HepG2 (cell line): ENCODE data around the gene ANP32B. TPM values are rescaled to one million over a fixed set of nuclear protein-coding genes. Genes with fewer than 3 reads are reported as not detected.

Experiments
- ATF3 ChIP-seq: sonication (generic); formaldehyde crosslinking; IDR thresholded peaks from 2 replicates; pipeline ENCODE4 v1.4.0; 2020; ENCODE audit warnings: missing genetic modification reagents
- BCLAF1 ChIP-seq: fragments of 450-650 bp; IDR thresholded peaks from 2 replicates; pipeline ENCODE4 v1.6.1; 2017; ENCODE audit warnings: mild to moderate bottlenecking
- ERF ChIP-seq: IDR thresholded peaks from 2 replicates; pipeline ENCODE4 v1.6.1; 2018; ENCODE audit warnings: missing biosample characterization, missing genetic modification reagents
- ESRRA ChIP-seq: sonication (generic); formaldehyde crosslinking; IDR thresholded peaks from 2 replicates; pipeline ENCODE4 v1.5.1; 2020; ENCODE audit warnings: mild to moderate bottlenecking, low read depth, missing genetic modification reagents
- KMT2A ChIP-seq: sonication (generic); formaldehyde crosslinking; IDR thresholded peaks from 2 replicates; pipeline ENCODE4 v1.4.0; 2020; ENCODE audit warnings: missing genetic modification reagents
- MBNL3 ChIP-seq: fragments of 250-450 bp; sonication (Bioruptor Pico); conservative IDR thresholded peaks from 2 replicates; pipeline ENCODE4 v1.8.0; 2022; ENCODE audit warnings: mild to moderate bottlenecking, inconsistent platforms
- MYC ChIP-seq: sonication (generic); formaldehyde crosslinking; IDR thresholded peaks from 2 replicates; pipeline ENCODE4 v1.9.0; 2021; ENCODE audit warnings: missing genetic modification reagents, borderline replicate concordance
- NCOA2 ChIP-seq: sonication (generic); formaldehyde crosslinking; IDR thresholded peaks from 2 replicates; pipeline ENCODE4 v1.8.0; 2022; ENCODE audit warnings: inconsistent platforms
- PLRG1 ChIP-seq: fragments of 450-650 bp; conservative IDR thresholded peaks from 2 replicates; pipeline ENCODE4 v1.6.1; 2016
- ZGPAT ChIP-seq: IDR thresholded peaks from 2 replicates; pipeline ENCODE4 v1.6.1; 2016; ENCODE audit warnings: mild to moderate bottlenecking
- ZNF205 ChIP-seq: IDR thresholded peaks from 2 replicates; pipeline ENCODE4 v1.6.1; 2018; ENCODE audit warnings: missing biosample characterization, missing genetic modification reagents
- ZNF318 ChIP-seq: sonication (generic); formaldehyde crosslinking; IDR thresholded peaks from 2 replicates; pipeline ENCODE4 v1.4.0; 2020; ENCODE audit warnings: mild to moderate bottlenecking, missing genetic modification reagents
- ZNF430 ChIP-seq: sonication (generic); formaldehyde crosslinking; IDR thresholded peaks from 2 replicates; pipeline ENCODE4 v1.9.0; 2021; ENCODE audit warnings: mild to moderate bottlenecking, missing genetic modification reagents
- ZNF639 ChIP-seq: conservative IDR thresholded peaks from 2 replicates; pipeline ENCODE4 v1.6.1; 2018; ENCODE audit warnings: missing genetic modification reagents
- polyA plus RNA-seq, 8 experiments: library from polyadenylated mRNA; depleted of rRNA in 3 of 8; stranded (reverse) in 7 of 8; unstranded in 1 of 8; fragments of >200 nt; fragmentation: Illumina TruSeq in 4 of 8; extraction: Trizol in 4 of 8; gene quantifications; 2 replicates each; pipeline versions ENCODE4 v1.2.1 to v1.2.3, GENCODE V29; 2011 to 2016; ENCODE audit warnings: low read depth in 4 of 8, missing spikeins in 1 of 8, mixed read lengths in 1 of 8; ENCODE audit not compliant: insufficient read depth in 1 of 8
- total RNA-seq, 5 experiments: library from RNA; depleted of rRNA; stranded (reverse); fragments of >200 nt; fragmentation: Illumina TruSeq; extraction: Trizol; gene quantifications; 2 replicates each; pipeline ENCODE4 v1.2.3, GENCODE V29; 2016; ENCODE audit warnings: low read depth in 1 of 5

The ANP32B gene
- total and polyA plus RNA-seq, 2 of the 13 experiments (the other 11 are each of a cell fraction or from before 2014, with no cell fraction given), result 22.1 to 37.5 TPM

GRCh38 chr9:97982683-97983588, at the start of gene ANP32B (continued):
- peak; percentile 10; the same call in 1 of the 2 replicates for TF ChIP-seq ZNF639
- peak; percentile 81; the same call in 1 of the 2 replicates for TF ChIP-seq ZGPAT (CRISPR knock-in tag)
- 0 out of 2 replicates have a peak, but pooled peaks have one; percentile 37 for TF ChIP-seq NCOA2
- no peak for TF ChIP-seq PLRG1
- TF ChIP-seq ERF (CRISPR knock-in tag), result no peak; the same call in 1 of the 2 replicates
- TF ChIP-seq ZNF318, result no peak
- no peak for TF ChIP-seq ZNF205
- peak; percentile 93; the same call in 1 of the 2 replicates for TF ChIP-seq MYC (CRISPR knock-in tag)
- TF ChIP-seq ESRRA, result no peak; the same call in none of the 2 replicates
- no peak for TF ChIP-seq BCLAF1
- no peak for TF ChIP-seq MBNL3 (CRISPR knock-in tag)
- 0 out of 2 replicates have a peak, but pooled peaks have one; percentile 35 for TF ChIP-seq KMT2A (CRISPR knock-in tag)
- TF ChIP-seq ZNF430 (CRISPR knock-in tag), result no peak
- TF ChIP-seq ATF3, result 0 out of 2 replicates have a peak, but pooled peaks have one; percentile 20
